GM23248 (cell line): ENCODE measurements around the gene BPHL. TPM values are rescaled to one million over a fixed set of nuclear protein-coding genes. Genes with fewer than 3 reads are reported as not detected.
"Not testable (repeated sequence)": the region's sequence is repeated elsewhere in the genome, so short reads cannot be mapped to it uniquely, and the experiment has no call there.

Source experiments
- DNase-seq: peaks from one replicate; pipeline ENCODE4 v3.0.0-alpha.2; 2015
- H2AFZ ChIP-seq: fragments of 200-600 bp; sonication (generic); 2 replicates; pipeline ENCODE4 v1.6.1; 2016; ENCODE audit warnings: antibody characterized with exemption
- H3F3A ChIP-seq: fragments of 200-600 bp; sonication (generic); 2 replicates; pipeline ENCODE4 v1.6.1; 2016; ENCODE audit warnings: mild to moderate bottlenecking, antibody characterized with exemption, mixed run types; ENCODE audit not compliant: insufficient read depth
- H3K27ac ChIP-seq: fragments of 200-600 bp; sonication (generic); 2 replicates; pipeline ENCODE4 v1.5.1; 2016; ENCODE audit warnings: mild to moderate bottlenecking
- H3K27me3 ChIP-seq: fragments of 200-600 bp; sonication (generic); replicated peaks from 2 replicates; pipeline ENCODE4 v1.6.1; 2016; ENCODE audit warnings: mild to moderate bottlenecking; ENCODE audit not compliant: insufficient read depth
- H3K36me3 ChIP-seq: fragments of 200-600 bp; sonication (generic); 2 replicates; pipeline ENCODE4 v1.6.1; 2016; ENCODE audit warnings: low read depth, mild to moderate bottlenecking
- H3K4me1 ChIP-seq: fragments of 200-600 bp; sonication (generic); 2 replicates; pipeline ENCODE4 v1.6.1; 2016; ENCODE audit warnings: mild to moderate bottlenecking; ENCODE audit not compliant: insufficient read depth
- H3K4me2 ChIP-seq: fragments of 200-600 bp; sonication (generic); one replicate; pipeline ENCODE4 v1.6.1; 2016; ENCODE audit warnings: mild to moderate bottlenecking; ENCODE audit not compliant: unreplicated experiment
- H3K4me3 ChIP-seq: fragments of 200-600 bp; sonication (generic); 2 replicates; pipeline ENCODE4 v1.5.1; 2016; ENCODE audit warnings: mild to moderate bottlenecking
- H3K79me2 ChIP-seq: fragments of 200-600 bp; sonication (generic); 2 replicates; pipeline ENCODE4 v1.6.1; 2016; ENCODE audit warnings: mild to moderate bottlenecking; ENCODE audit not compliant: insufficient read depth
- H3K9ac ChIP-seq: fragments of 200-600 bp; sonication (generic); 2 replicates; pipeline ENCODE4 v1.6.1; 2016; ENCODE audit warnings: mild to moderate bottlenecking
- H3K9me2 ChIP-seq: fragments of 200-600 bp; sonication (generic); 2 replicates; pipeline ENCODE4 v1.6.1; 2016; ENCODE audit warnings: mixed run types, mild to moderate bottlenecking, moderate library complexity; ENCODE audit not compliant: insufficient read depth
- H3K9me3 ChIP-seq: fragments of 200-600 bp; sonication (generic); one replicate; pipeline ENCODE4 v1.6.1; 2017; ENCODE audit warnings: low read depth
- H4K20me1 ChIP-seq: fragments of 200-600 bp; sonication (generic); 2 replicates; pipeline ENCODE4 v1.6.0; 2016; ENCODE audit not compliant: insufficient read depth
- EZH2 ChIP-seq: fragments of 200-600 bp; sonication (generic); IDR thresholded peaks from 2 replicates; pipeline ENCODE4 v1.6.1; 2018; ENCODE audit warnings: antibody characterized with exemption, mild to moderate bottlenecking; ENCODE audit not compliant: insufficient read depth, poor library complexity, severe bottlenecking
- EZH2phosphoT487 ChIP-seq: fragments of 200-600 bp; sonication (generic); IDR thresholded peaks from 2 replicates; pipeline ENCODE4 v1.6.1; 2018; ENCODE audit warnings: antibody characterized with exemption, moderate library complexity, mild to moderate bottlenecking, low read depth; ENCODE audit not compliant: insufficient read depth
- WGBS, 2 experiments: methylation state at CpG; one replicate each; pipeline ENCODE4 v1.1.6; 2015 to 2017; ENCODE audit warnings: low lambda C conversion rate in 2 of 2, low coverage in 1 of 2; ENCODE audit errors: missing lambda C conversion rate in 2 of 2; 5-methylcytosine and 5-hydroxymethylcytosine counted together
- in situ Hi-C: fragments of 300-500 bp; cut with MboI; formaldehyde crosslinking; loops from 2 replicates; pipeline ENCODE4 v1.15.0; 2020
- polyA plus RNA-seq: library from polyadenylated mRNA; unstranded; fragments of >200 nt; fragmentation: Nextera tagmentation; extraction: Ambion mirVana; gene quantifications from 2 replicates; pipeline ENCODE4 v1.2.1, GENCODE V29; 2016
- total RNA-seq: library from RNA; depleted of rRNA; stranded (reverse); fragments of >200 nt; shearing (Covaris generic); gene quantifications from 2 replicates; pipeline ENCODE4 v1.2.3, GENCODE V29; 2014

BPHL gene
- total and polyA plus RNA-seq, 2 experiments from 2014 or later, result 8.5 to 20.2 TPM

GRCh38 chr6:3075772-3076113 is 42.8 kb upstream of the BPHL start:
- peaks cover 14% of the 10 kb centered on the region; the same call in 1 of the 2 replicates for H3F3A ChIP-seq
- H3K36me3 ChIP-seq, result peaks cover 23% of the 10 kb centered on the region; the same call in 1 of the 2 replicates
- no peaks in the 10 kb centered on the region for H3K27me3 ChIP-seq
- H3K27ac ChIP-seq, result peak overlapping the region; percentile 27; the same call in 1 of the 2 replicates
- H4K20me1 ChIP-seq, result no peaks in the 10 kb centered on the region; the same call in 1 of the 2 replicates
- TF ChIP-seq EZH2phosphoT487, result no peak
- TF ChIP-seq EZH2, result no peak
- H3K4me3 ChIP-seq, result no peak overlapping the region
- H3K9me3 ChIP-seq, result no peaks in the 10 kb centered on the region
- no peaks in the 10 kb centered on the region for H3K9me2 ChIP-seq
- no peak for DNase-seq
- peak overlapping the region; percentile 37; the same call in 1 of the 2 replicates for H3K9ac ChIP-seq
- H3K79me2 ChIP-seq, result peaks cover 100% of the 10 kb centered on the region
- H3K4me1 ChIP-seq, result peaks cover 18% of the 10 kb centered on the region
- in situ Hi-C loops, result no loop called here
- H2AFZ ChIP-seq, result no peak overlapping the region
- peak overlapping the region; percentile 62 for H3K4me2 ChIP-seq
- WGBS, 2 experiments, result 45 to 64% methylated on average over 4 of the region's 4 CpGs

DNA sequence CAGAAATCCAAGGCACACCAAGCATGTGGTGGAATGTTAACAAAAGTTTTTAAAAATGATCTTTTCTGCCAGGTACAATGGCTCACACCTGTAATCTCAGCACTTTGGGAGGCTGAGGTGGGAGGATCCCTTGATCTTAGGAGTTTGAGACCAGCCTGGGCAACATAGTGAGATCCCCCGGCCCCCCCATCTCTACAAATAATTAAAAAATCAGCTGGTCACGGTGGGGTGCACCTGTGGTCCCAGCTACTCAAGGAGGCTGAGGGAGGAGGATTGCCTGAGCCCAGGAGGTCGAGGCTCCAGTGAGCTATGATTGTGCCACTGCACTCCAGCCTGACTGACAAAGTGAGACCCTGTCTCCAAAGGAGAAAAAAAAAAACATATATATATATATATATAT is 42.2 kb upstream of the BPHL start:
- peak overlapping the region; percentile 62 for H3K4me2 ChIP-seq
- peaks cover 29% of the 10 kb centered on the region; the same call in 1 of the 2 replicates for H3K36me3 ChIP-seq
- H3K79me2 ChIP-seq, result peaks cover 100% of the 10 kb centered on the region
- H3K4me3 ChIP-seq, result no peak overlapping the region
- H3K9me3 ChIP-seq, result no peaks in the 10 kb centered on the region
- DNase-seq, result no peak
- H2AFZ ChIP-seq, result no peak overlapping the region
- in situ Hi-C loops, result no loop called here
- no peaks in the 10 kb centered on the region for H3K27me3 ChIP-seq
- no peaks in the 10 kb centered on the region; the same call in 1 of the 2 replicates for H4K20me1 ChIP-seq
- H3K9me2 ChIP-seq, result no peaks in the 10 kb centered on the region
- H3K9ac ChIP-seq, result no peak overlapping the region
- TF ChIP-seq EZH2phosphoT487, result no peak
- no peak for TF ChIP-seq EZH2
- peaks cover 15% of the 10 kb centered on the region for H3K4me1 ChIP-seq
- H3K27ac ChIP-seq, result no peak overlapping the region
- WGBS, 2 experiments, result 95 to 96% methylated on average over 3 of the region's 3 CpGs
- H3F3A ChIP-seq, result peaks cover 14% of the 10 kb centered on the region; the same call in 1 of the 2 replicates

DNA sequence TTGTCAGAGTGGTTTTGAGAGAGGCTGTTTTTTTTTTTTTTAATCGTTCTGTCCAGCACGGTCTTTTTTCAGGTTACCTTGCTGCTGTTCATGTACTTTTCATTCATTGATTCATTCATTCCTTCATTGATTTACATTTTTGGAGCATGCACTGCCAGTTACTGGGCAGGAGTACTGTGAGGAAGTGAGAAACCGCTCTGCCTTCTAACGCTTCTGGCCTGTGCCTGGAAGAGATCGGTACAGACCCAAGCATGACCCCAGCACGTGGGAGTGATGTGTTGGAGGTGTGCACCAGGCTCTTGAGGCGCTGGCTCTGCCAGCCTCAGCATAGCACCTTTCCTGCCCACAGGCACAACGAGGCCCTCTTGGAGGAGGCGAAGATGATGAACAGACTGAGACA is 41.1 kb upstream of the BPHL start:
- Histone ChIP-seq H3K27me3 (no peaks in the 10 kb centered on the region), H3K4me1 (peaks cover 15% of the 10 kb centered on the region), H3F3A (peaks cover 14% of the 10 kb centered on the region; the same call in 1 of the 2 replicates), H3K4me3 (no peak overlapping the region), H3K9me2 (no peaks in the 10 kb centered on the region), H2AFZ (no peak overlapping the region), H3K36me3 (peaks cover 39% of the 10 kb centered on the region; the same call in 1 of the 2 replicates), H3K4me2 (no peak overlapping the region), H3K79me2 (peaks cover 98% of the 10 kb centered on the region), H4K20me1 (no peaks in the 10 kb centered on the region; the same call in 1 of the 2 replicates), H3K27ac (no peak overlapping the region), H3K9ac (no peak overlapping the region), H3K9me3 (no peaks in the 10 kb centered on the region)
- in situ Hi-C loops, result no loop called here
- no peak for DNase-seq
- no peak for TF ChIP-seq EZH2phosphoT487
- TF ChIP-seq EZH2, result no peak
- 91 to 92% methylated on average over 9 of the region's 9 CpGs for WGBS, 2 experiments

DNA sequence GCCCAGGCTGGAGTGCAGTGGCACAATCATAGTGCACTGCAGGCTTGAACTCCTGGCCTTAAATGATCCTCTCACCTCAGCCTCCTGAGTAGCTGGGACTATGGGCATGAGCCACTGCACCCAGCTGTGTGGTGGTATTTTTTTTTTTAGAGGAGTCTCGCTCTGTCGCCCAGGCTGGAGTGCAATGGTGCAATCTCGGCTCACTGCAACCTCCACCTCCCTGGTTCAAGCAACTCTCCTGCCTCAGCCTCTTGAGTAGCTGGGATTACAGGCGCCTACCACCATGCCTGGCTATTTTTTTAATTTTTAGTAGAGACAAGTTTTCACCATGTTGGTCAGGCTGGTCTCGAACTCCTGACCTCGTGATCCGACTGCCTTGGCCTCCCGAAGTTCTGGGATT is 39.6 kb upstream of the BPHL start:
- H3K4me2 ChIP-seq, H3K9me2 ChIP-seq, H3K4me3 ChIP-seq, H2AFZ ChIP-seq, H4K20me1 ChIP-seq, H3K9me3 ChIP-seq, H3K9ac ChIP-seq, DNase-seq, in situ Hi-C loops, H3K27ac ChIP-seq, H3K27me3 ChIP-seq: not testable (repeated sequence)
- Histone ChIP-seq H3K79me2 (peaks cover 92% of the 10 kb centered on the region), H3F3A (peaks cover 14% of the 10 kb centered on the region; the same call in 1 of the 2 replicates), H3K36me3 (peaks cover 39% of the 10 kb centered on the region; the same call in 1 of the 2 replicates), H3K4me1 (peaks cover 15% of the 10 kb centered on the region)
- WGBS, 2 experiments, result 93 to 96% methylated on average over 8 of the region's 8 CpGs

DNA sequence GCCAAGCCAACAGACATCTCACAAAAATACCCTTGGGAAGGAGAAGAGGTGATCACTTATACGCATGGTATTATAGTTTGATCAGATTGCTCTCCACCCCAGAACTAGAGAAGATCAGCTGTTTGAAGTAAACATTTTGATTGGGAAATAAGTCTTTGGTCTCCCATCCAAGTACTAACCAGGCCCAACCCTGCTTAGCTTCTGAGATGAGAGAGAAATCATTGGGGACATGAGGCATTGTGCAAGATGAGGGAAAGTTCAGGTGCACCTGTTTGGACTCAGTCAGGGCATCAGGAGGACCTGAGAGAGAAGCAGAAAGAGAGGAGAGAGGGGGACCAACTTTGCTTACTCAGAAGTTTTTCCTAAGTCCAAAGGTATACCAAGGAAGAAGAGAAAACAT is 38.8 kb upstream of the BPHL start:
- Histone ChIP-seq H3K4me3 (no peak overlapping the region), H3F3A (peaks cover 14% of the 10 kb centered on the region; the same call in 1 of the 2 replicates), H3K36me3 (peaks cover 39% of the 10 kb centered on the region; the same call in 1 of the 2 replicates), H3K9me3 (no peaks in the 10 kb centered on the region), H3K4me1 (peaks cover 15% of the 10 kb centered on the region), H4K20me1 (no peaks in the 10 kb centered on the region), H3K27me3 (no peaks in the 10 kb centered on the region), H2AFZ (no peak overlapping the region), H3K9me2 (no peaks in the 10 kb centered on the region), H3K79me2 (peaks cover 87% of the 10 kb centered on the region), H3K9ac (no peak overlapping the region), H3K4me2 (no peak overlapping the region), H3K27ac (no peak overlapping the region)
- in situ Hi-C loops, result no loop called here
- DNase-seq, result no peak
- 100% methylated on average over 1 of the region's 1 CpG for WGBS, 2 experiments
- no peak for TF ChIP-seq EZH2phosphoT487
- TF ChIP-seq EZH2, result no peak
